SH-SY5Y (cell line): Measurements from ENCODE around the gene ZPBP2.

ENCODE experiments used
- GATA2 ChIP-seq: IDR thresholded peaks from 2 replicates; pipeline ENCODE4 v1.6.1; 2011; ENCODE audit warnings: mild to moderate bottlenecking, low read depth, low read length
- GATA3 ChIP-seq: IDR thresholded peaks from 2 replicates; pipeline ENCODE4 v1.6.1; 2011; ENCODE audit warnings: low read depth, mild to moderate bottlenecking, low read length, moderate library complexity

- TF ChIP-seq GATA2 (no peak), GATA3 (no peak)
Observed at GRCh38 chr17:39867084-39867879, 720 bp upstream of the ZPBP2 start.
